ENCODE results near the gene PDE4C. TPM values are rescaled to one million over a fixed set of nuclear protein-coding genes. Genes with fewer than 3 reads are reported as not detected.

PDE4C gene
- total and polyA plus RNA-seq, 9 of the 15 experiments (the other 6 are each of a cell fraction or from before 2014, with no cell fraction given) = 0.04 to 0.91 (median 0.20) TPM; not detected in 1

- TF ChIP-seq ZNF512 (tag; IDR thresholded peaks at IDR 0.05) (no peak), ZNF24 (IDR thresholded peaks at IDR 0.05) (no peak), ZHX1 (conservative IDR thresholded peaks at IDR 0.05; ENCODE audit: low read length) (no peak), SNIP1 (IDR thresholded peaks at IDR 0.05; ENCODE audit: low read depth) (peak; percentile 69), ZBTB17 (CRISPR knock-in tag; IDR thresholded peaks at IDR 0.05) (no peak), GATA2 (CRISPR knock-in tag; IDR thresholded peaks at IDR 0.05) (no peak), HOXB6 (CRISPR knock-in tag; IDR thresholded peaks at IDR 0.05; ENCODE audit: borderline replicate concordance) (no peak), CCNT2 (IDR thresholded peaks at IDR 0.05; ENCODE audit: borderline replicate concordance, extremely low read depth, insufficient read length, low read depth, low read length) (no peak), NR2F6 (CRISPR knock-in tag; IDR thresholded peaks at IDR 0.05) (no peak), MECOM (CRISPR knock-in tag; IDR thresholded peaks at IDR 0.05) (no peak), SMARCE1 (IDR thresholded peaks at IDR 0.05) (0 out of 2 replicates have a peak, but pooled peaks have one; percentile 44), RBM39 (optimal IDR thresholded peaks at IDR 0.05; ENCODE audit: low read depth, low read length) (no peak), POLR2A (conservative IDR thresholded peaks at IDR 0.05) (peak; percentile 53; the same call in 1 of the 2 replicates), ZNF740 (CRISPR knock-in tag; IDR thresholded peaks at IDR 0.05) (peak; percentile 95), ZNF740 (tag; IDR thresholded peaks at IDR 0.05) (peak in 1 of 2 experiments; percentile 96; a peak in 2 of 4 replicates), NR2C2 (CRISPR knock-in tag; IDR thresholded peaks at IDR 0.05) (no peak), NR2C2 (tag; IDR thresholded peaks at IDR 0.05) (0 out of 2 replicates have a peak, but pooled peaks have one; percentile 26), TCF3 (CRISPR knock-in tag; IDR thresholded peaks at IDR 0.05) (no peak), ZNF639 (CRISPR knock-in tag; conservative IDR thresholded peaks at IDR 0.05 in 1 of 2, IDR thresholded peaks at IDR 0.05 in 1 of 2) (peak in 1 of 2 experiments; percentile 31; a peak in 1 of 4 replicates), SMARCA4 (IDR thresholded peaks at IDR 0.05) (0 out of 2 replicates have a peak, but pooled peaks have one; percentile 48)
Observed at GRCh38 chr19:18204394-18205199, 21.6 kb downstream of the PDE4C start (continued).
